Hepatocyte (in vitro differentiated cells): ENCODE results near the gene PPP1R14B. TPM values are rescaled to one million over a fixed set of nuclear protein-coding genes. Genes with fewer than 3 reads are reported as not detected.

Experiments
- DNase-seq: peaks from one replicate; pipeline ENCODE4 v3.0.0-alpha.2; 2016; ENCODE audit warnings: low spot score
- H2AFZ ChIP-seq: fragments of 200-600 bp; sonication (generic); 2 replicates; pipeline ENCODE4 v1.6.0; 2016; ENCODE audit warnings: antibody characterized with exemption, mild to moderate bottlenecking
- H3K27ac ChIP-seq: fragments of 200-600 bp; sonication (generic); 2 replicates; pipeline ENCODE4 v1.5.1; 2016; ENCODE audit warnings: mild to moderate bottlenecking
- H3K27me3 ChIP-seq: fragments of 200-600 bp; sonication (generic); 2 replicates; pipeline ENCODE4 v1.6.1; 2016
- H3K36me3 ChIP-seq: fragments of 200-600 bp; sonication (generic); replicated peaks from 2 replicates; pipeline ENCODE4 v1.5.1; 2016; ENCODE audit warnings: low read depth; ENCODE audit not compliant: insufficient read depth
- H3K4me1 ChIP-seq: fragments of 200-600 bp; sonication (generic); 2 replicates; pipeline ENCODE4 v1.5.1; 2016; ENCODE audit warnings: mild to moderate bottlenecking, moderate library complexity; ENCODE audit not compliant: insufficient read depth
- H3K4me2 ChIP-seq: fragments of 200-600 bp; sonication (generic); 2 replicates; pipeline ENCODE4 v1.6.0; 2016
- H3K4me3 ChIP-seq: fragments of 200-600 bp; sonication (generic); 2 replicates; pipeline ENCODE4 v1.5.1; 2016; ENCODE audit warnings: mild to moderate bottlenecking
- H3K79me2 ChIP-seq: fragments of 200-600 bp; sonication (generic); 2 replicates; pipeline ENCODE4 v1.6.0; 2017; ENCODE audit warnings: mild to moderate bottlenecking
- H3K9me2 ChIP-seq: fragments of 200-600 bp; sonication (generic); replicated peaks from 2 replicates; pipeline ENCODE4 v1.6.0; 2017; ENCODE audit warnings: mild to moderate bottlenecking; ENCODE audit not compliant: insufficient read depth
- H3K9me3 ChIP-seq: fragments of 200-600 bp; sonication (generic); 2 replicates; pipeline ENCODE4 v1.5.1; 2016; ENCODE audit warnings: low read depth, mild to moderate bottlenecking
- H4K20me1 ChIP-seq: fragments of 200-600 bp; sonication (generic); 2 replicates; pipeline ENCODE4 v1.6.0; 2016; ENCODE audit warnings: mild to moderate bottlenecking; ENCODE audit not compliant: insufficient read depth, poor library complexity, severe bottlenecking
- EZH2 ChIP-seq: fragments of 200-600 bp; sonication (generic); IDR thresholded peaks from 2 replicates; pipeline ENCODE4 v1.6.1; 2016; ENCODE audit warnings: antibody characterized with exemption, mild to moderate bottlenecking, borderline replicate concordance
- EZH2phosphoT487 ChIP-seq: fragments of 200-600 bp; sonication (generic); IDR thresholded peaks from one replicate; pipeline ENCODE4 v1.6.1; 2018; ENCODE audit warnings: antibody characterized with exemption, mild to moderate bottlenecking, low read depth, moderate library complexity; ENCODE audit not compliant: unreplicated experiment, severe bottlenecking
- WGBS: methylation state at CpG from one replicate; pipeline ENCODE4 v1.1.6; 2016; ENCODE audit warnings: low lambda C conversion rate; ENCODE audit errors: missing lambda C conversion rate; 5-methylcytosine and 5-hydroxymethylcytosine counted together
- polyA plus RNA-seq: library from polyadenylated mRNA; unstranded; fragments of >200 nt; fragmentation: Nextera tagmentation; extraction: Ambion mirVana; gene quantifications from 2 replicates; pipeline ENCODE4 v1.2.1, GENCODE V29; 2016
- total RNA-seq: library from RNA; depleted of rRNA; stranded (reverse); fragments of >200 nt; gene quantifications from 2 replicates; pipeline ENCODE4 v1.2.3, GENCODE V29; 2014
- TF ChIP-seq, protein P1 (sequence below): fragments of 200-600 bp; sonication (generic); IDR thresholded peaks from 2 replicates; pipeline ENCODE4 v1.5.1; 2016; ENCODE audit warnings: antibody characterized with exemption, mild to moderate bottlenecking; ENCODE audit not compliant: poor library complexity

PPP1R14B gene
- total and polyA plus RNA-seq, 2 experiments from 2014 or later = 86.8 to 229 TPM

DNA sequence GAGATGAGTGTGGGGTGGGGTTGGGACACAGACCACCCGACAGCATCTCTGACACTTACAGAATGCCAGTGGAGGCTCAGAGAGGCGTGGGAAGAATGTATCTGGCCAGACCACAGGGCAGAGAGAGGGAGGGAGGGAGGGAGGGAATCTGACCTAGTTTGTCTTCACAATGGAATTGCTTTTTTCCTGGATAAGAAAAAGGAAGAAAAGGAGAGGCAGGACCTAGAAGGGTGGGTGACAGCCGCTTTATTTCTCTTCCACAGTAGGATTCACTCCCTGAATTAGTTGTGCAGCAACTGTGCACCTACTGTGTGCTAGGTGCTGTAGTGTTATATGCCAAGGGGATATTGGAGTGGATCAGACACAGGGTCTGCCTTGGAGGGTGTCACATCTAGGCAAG lies 48.0 kb upstream of the PPP1R14B start:
- Histone ChIP-seq H2AFZ (no peak overlapping the region), H3K4me1 (peaks cover 13% of the 10 kb centered on the region), H4K20me1 (no peaks in the 10 kb centered on the region), H3K9me3 (no peaks in the 10 kb centered on the region), H3K79me2 (no peaks in the 10 kb centered on the region), H3K4me2 (no peak overlapping the region), H3K27ac (no peak overlapping the region), H3K36me3 (no peaks in the 10 kb centered on the region), H3K4me3 (no peak overlapping the region), H3K27me3 (peaks cover 98% of the 10 kb centered on the region), H3K9me2 (no peaks in the 10 kb centered on the region)
- WGBS = 100% methylated on average over 1 of the region's 3 CpGs
- no peak for DNase-seq
- TF ChIP-seq EZH2 (no peak), EZH2phosphoT487 (no peak)
- TF ChIP-seq, protein P1, sequence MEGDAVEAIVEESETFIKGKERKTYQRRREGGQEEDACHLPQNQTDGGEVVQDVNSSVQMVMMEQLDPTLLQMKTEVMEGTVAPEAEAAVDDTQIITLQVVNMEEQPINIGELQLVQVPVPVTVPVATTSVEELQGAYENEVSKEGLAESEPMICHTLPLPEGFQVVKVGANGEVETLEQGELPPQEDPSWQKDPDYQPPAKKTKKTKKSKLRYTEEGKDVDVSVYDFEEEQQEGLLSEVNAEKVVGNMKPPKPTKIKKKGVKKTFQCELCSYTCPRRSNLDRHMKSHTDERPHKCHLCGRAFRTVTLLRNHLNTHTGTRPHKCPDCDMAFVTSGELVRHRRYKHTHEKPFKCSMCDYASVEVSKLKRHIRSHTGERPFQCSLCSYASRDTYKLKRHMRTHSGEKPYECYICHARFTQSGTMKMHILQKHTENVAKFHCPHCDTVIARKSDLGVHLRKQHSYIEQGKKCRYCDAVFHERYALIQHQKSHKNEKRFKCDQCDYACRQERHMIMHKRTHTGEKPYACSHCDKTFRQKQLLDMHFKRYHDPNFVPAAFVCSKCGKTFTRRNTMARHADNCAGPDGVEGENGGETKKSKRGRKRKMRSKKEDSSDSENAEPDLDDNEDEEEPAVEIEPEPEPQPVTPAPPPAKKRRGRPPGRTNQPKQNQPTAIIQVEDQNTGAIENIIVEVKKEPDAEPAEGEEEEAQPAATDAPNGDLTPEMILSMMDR = no peak

DNA sequence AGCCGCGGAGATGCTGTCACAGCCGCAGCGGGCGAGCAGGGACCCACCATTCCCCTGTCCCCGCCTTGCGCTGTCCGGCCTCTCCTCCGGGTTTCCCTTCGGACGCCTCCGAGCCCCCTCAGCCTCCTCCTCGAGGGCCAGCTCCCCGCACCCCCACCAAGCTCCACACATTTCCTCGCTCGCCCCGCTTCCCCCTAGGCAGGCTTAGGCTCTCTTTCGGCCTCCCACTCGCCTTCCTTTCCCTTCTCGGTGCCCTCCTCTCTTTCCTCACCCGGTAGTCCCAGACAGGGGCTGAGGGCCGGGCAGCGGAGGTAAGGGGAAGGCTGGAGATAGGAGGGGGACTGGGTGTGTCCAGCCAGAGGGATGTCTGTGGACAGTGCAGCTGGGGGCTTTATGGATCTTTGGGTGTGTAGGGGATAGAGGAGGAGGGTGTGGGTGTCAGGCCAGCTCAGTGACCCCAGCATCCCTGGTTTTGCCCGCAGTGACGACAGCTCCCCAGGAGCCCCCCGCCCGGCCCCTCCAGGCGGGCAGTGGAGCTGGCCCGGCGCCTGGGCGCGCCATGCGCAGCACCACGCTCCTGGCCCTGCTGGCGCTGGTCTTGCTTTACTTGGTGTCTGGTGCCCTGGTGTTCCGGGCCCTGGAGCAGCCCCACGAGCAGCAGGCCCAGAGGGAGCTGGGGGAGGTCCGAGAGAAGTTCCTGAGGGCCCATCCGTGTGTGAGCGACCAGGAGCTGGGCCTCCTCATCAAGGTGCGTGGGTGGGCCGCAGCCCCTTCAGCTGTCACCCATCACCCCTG lies 45.9 kb upstream of the PPP1R14B start:
- H3K9me2 ChIP-seq = no peaks in the 10 kb centered on the region
- peaks cover 79% of the 10 kb centered on the region for H3K27me3 ChIP-seq
- H3K4me1 ChIP-seq = peaks cover 4% of the 10 kb centered on the region
- H3K27ac ChIP-seq = no peak overlapping the region
- H3K36me3 ChIP-seq = no peaks in the 10 kb centered on the region
- H3K4me3 ChIP-seq = peak overlapping the region; percentile 23
- TF ChIP-seq EZH2 (no peak), EZH2phosphoT487 (peak; percentile 40)
- TF ChIP-seq, protein P1 = no peak
- no peaks in the 10 kb centered on the region for H4K20me1 ChIP-seq
- DNase-seq = no peak
- H3K9me3 ChIP-seq = no peaks in the 10 kb centered on the region
- peak overlapping the region; percentile 89 for H3K4me2 ChIP-seq
- WGBS = 59% methylated on average over 25 of the region's 42 CpGs
- H3K79me2 ChIP-seq = no peaks in the 10 kb centered on the region
- H2AFZ ChIP-seq = no peak overlapping the region

DNA sequence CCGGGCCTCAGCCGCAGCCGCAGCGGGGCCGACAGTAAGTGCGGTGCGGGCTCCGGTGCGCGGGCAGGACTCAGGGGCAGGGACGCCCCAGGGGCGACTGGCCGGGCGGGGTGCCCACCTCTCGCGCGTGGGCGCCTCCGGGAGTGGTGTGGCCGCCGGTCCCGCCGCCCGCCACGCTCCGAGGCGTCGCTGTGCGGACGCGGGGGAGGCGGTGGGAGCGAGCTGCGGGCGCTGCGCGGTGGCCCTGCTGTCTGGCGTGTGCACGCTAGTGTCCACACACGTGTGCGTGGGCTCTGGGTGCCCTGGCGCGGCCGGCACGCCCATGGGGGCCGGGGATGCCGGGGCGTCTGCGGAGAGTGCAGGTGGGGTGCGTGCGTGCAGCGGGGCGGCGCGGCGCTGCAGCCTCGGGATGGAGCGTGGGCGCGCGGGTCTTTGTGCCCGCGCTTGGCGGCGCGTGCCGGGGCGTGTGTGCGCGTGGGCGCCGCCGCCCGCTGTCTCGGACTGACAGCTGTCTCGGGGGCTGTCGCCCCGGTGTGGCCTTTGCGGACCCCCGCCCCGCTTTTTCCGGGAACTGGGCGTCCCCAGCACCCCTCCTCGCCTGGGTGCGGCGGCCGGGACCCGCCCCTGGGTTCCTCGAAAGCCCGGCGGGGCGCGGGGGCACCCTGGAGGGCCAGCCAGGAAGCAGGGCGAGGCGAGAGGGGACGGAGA lies 45.2 kb upstream of the PPP1R14B start:
- H2AFZ ChIP-seq = no peak overlapping the region

More for the DNA sequence above, 45.2 kb upstream of the PPP1R14B start:
- Histone ChIP-seq H3K4me3 (peak overlapping the region; percentile 23), H3K4me2 (peak overlapping the region; percentile 89), H3K27ac (no peak overlapping the region), H3K27me3 (peaks cover 72% of the 10 kb centered on the region), H3K36me3 (no peaks in the 10 kb centered on the region), H3K9me2 (no peaks in the 10 kb centered on the region), H3K79me2 (no peaks in the 10 kb centered on the region), H4K20me1 (no peaks in the 10 kb centered on the region), H3K4me1 (peaks cover 4% of the 10 kb centered on the region), H3K9me3 (no peaks in the 10 kb centered on the region)
- WGBS = 6% methylated on average over 21 of the region's 96 CpGs
- no peak for DNase-seq
- TF ChIP-seq EZH2 (peak; percentile 36), EZH2phosphoT487 (peak; percentile 39)
- TF ChIP-seq, protein P1 = no peak
